MG63 (cell line): ENCODE results near the gene HSD17B7. TPM values are rescaled to one million over a fixed set of nuclear protein-coding genes. Genes with fewer than 3 reads are reported as not detected.
A peak's percentile ranks its signal among the peaks of the same experiment; 100 is the strongest.

ENCODE experiments used
- DNase-seq: peaks from one replicate; pipeline ENCODE4 v3.0.0-alpha.2; 2020
- H3K27me3 ChIP-seq: fragments of 250-450 bp; sonication (Bioruptor Pico); 2 replicates; pipeline ENCODE4 v1.5.1; 2020; ENCODE audit warnings: mild to moderate bottlenecking, moderate library complexity
- H3K36me3 ChIP-seq: fragments of 250-450 bp; sonication (Bioruptor Pico); 2 replicates; pipeline ENCODE4 v1.5.1; 2020; ENCODE audit warnings: mild to moderate bottlenecking, moderate library complexity
- H3K4me3 ChIP-seq: fragments of 250-450 bp; sonication (Bioruptor Pico); 2 replicates; pipeline ENCODE4 v1.5.1; 2020; ENCODE audit warnings: mild to moderate bottlenecking, moderate library complexity
- H3K9me3 ChIP-seq: fragments of 250-450 bp; sonication (Bioruptor Pico); 2 replicates; pipeline ENCODE4 v1.5.1; 2020; ENCODE audit warnings: mild to moderate bottlenecking, moderate library complexity
- total RNA-seq: library from RNA; depleted of rRNA; stranded (reverse); fragments of >200 nt; shearing (Covaris generic); gene quantifications from 2 replicates; pipeline ENCODE4 v1.2.3, GENCODE V29; 2014; ENCODE audit warnings: low replicate concordance

The HSD17B7 gene
- total RNA-seq, 1 experiment from 2014 or later = 5.6 TPM

DNA sequence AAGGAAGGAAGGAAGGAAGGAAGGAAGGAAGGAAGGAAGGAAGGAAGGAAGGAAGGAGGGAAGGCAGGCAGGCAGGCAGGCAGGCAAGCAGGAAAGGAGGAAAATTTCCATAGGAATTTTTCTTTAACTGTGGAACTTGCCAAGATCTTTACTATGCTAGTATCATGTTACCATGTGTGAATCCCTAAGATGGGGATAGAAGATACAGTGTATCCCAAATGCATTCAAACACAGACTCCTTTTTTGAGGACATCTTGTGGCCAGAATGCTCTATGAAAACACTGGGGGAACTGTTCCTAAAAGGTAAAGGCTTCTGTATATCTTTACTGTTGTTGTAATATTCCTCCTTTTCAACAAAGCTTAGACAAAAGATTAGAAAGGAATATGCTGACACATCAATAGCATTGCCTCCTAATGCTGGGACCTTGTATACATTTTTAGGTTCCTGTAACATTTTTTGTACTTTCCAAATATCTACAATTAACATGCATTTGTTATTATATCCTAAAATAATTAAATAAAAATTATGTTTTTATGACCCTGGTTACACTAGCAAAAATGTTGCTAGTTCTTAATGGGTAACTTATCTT, 49.8 kb downstream of the HSD17B7 start:
- DNase-seq = no peak
- Histone ChIP-seq H3K27me3 (0 out of 2 replicates have a peak, but pooled peaks cover 2% of the 10 kb centered on the region), H3K36me3 (no peaks in the 10 kb centered on the region), H3K9me3 (peaks cover 18% of the 10 kb centered on the region), H3K4me3 (no peak overlapping the region)

DNA sequence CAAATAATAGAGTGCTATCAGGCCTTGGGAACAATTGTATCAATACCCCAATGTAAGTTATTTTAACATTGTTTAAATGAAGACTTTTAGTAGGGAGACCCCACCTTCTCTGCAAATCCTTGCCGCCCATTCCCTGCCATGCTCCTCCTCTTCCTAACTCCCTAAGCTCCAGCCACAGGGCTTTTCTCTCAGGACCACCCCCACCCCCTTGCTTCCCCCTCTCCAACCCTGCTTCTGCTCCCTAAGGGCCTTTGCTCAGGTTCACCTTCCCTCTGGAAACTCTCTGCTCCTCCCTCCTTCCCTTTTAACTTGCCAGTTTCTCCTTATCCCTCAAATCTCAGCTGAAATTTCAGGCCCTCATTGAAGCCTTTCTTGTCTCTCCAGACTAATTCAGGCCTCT, 53.7 kb downstream of the HSD17B7 start:
- DNase-seq = no peak
- H3K9me3 ChIP-seq = peaks cover 4% of the 10 kb centered on the region
- H3K4me3 ChIP-seq = no peak overlapping the region
- no peaks in the 10 kb centered on the region for H3K36me3 ChIP-seq
- H3K27me3 ChIP-seq = 0 out of 2 replicates have a peak, but pooled peaks cover 2% of the 10 kb centered on the region

DNA sequence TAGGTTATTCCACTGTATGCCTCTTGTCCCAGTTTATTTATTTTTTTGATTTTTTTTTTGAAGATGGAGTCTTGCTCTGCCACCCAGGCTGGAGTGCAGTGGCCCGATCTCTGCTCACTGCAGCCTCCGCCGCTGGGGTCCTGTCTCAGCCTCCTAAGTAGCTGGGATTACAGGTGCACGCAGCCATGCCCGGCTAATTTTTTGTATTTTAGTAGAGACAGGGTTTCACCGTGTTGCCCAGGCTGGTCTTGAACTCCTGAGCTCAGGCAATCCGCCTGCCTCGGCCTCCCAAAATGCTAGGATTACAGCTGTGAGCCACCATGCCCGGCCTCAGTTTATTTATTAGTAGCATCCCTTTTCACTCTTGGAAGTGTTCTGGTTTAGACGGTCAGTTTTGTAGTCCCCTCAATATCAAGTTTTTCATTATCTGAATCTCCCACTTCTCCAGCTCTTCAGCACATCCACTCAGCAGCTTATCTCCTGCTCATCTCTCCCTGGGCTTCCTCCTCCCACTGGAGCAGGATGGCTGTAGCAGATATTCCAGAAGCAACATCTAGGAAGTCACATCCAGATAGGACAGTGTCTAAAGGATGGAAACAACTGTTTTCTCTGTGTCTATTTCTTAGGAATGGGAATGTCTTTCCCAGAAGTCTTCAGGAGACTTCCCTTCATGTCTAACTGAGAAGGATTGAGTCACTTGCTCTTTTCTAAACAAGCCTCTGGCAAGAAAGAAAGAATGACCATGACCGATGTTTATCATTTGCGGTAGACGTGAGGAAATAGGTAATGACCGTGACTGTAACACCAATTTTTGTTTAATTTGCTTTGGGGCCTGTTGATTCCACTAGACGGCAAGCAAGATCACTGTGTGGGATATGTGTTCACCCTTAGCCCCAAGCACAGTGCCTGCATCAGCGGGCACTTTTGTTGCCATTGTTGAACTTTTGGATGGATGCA, 56.0 kb downstream of the HSD17B7 start:
- Histone ChIP-seq H3K27me3 (0 out of 2 replicates have a peak, but pooled peaks cover 2% of the 10 kb centered on the region), H3K4me3 (no peak overlapping the region), H3K9me3 (no peaks in the 10 kb centered on the region), H3K36me3 (no peaks in the 10 kb centered on the region)
- DNase-seq = no peak

DNA sequence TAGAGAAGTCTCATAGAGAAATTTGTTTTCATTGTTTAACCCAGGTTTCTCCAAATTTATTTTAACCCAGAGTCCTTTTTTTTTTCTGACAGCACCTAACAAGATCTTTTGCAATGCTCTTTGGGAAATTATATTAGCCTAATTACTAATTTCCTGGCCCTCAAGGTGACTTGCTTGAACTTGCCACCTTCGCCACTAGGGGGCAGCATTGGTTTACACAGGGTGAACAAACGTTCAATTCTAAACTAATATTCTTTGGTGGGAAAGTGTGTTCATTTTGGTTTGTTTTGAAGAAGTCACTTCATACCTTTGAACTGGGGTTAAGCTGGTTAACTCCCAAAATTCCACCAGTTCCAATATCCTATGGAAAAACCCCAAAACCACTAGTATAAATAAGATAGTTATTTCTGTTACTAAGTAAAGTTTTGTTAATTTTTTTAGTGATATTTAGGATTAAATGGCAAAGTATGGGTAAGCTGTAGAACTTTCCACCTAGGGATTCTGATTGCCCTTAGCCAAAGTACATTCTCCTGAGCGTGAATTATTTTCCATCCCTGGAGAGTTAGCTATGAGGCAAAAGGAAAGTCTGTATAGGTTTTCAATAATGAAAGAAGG, 57.4 kb downstream of the HSD17B7 start:
- Histone ChIP-seq H3K36me3 (no peaks in the 10 kb centered on the region), H3K9me3 (no peaks in the 10 kb centered on the region), H3K4me3 (no peak overlapping the region), H3K27me3 (0 out of 2 replicates have a peak, but pooled peaks cover 2% of the 10 kb centered on the region)
- DNase-seq = peak; percentile 56

DNA sequence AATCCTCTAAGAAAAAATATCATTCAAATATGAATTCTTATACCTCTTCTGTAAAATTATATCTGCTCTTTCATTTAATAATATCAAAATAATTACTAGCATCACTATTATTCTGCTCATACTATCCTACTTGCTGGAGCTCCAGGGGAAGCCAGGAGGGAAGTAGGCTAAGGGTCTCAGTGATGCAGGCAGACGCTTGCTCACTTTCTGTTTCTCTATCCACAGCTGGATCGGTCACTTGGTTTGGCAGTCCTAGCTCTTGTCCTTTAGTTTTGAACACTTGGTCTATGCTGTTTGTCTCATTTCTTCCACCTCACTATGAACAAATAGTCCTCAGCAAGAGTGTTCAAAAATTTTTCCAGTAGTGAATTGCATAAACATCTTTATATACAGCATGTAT, 59.2 kb downstream of the HSD17B7 start:
- no peaks in the 10 kb centered on the region for H3K9me3 ChIP-seq
- no peaks in the 10 kb centered on the region for H3K36me3 ChIP-seq
- no peak overlapping the region for H3K4me3 ChIP-seq
- no peak for DNase-seq
- 0 out of 2 replicates have a peak, but pooled peaks cover 2% of the 10 kb centered on the region for H3K27me3 ChIP-seq

DNA sequence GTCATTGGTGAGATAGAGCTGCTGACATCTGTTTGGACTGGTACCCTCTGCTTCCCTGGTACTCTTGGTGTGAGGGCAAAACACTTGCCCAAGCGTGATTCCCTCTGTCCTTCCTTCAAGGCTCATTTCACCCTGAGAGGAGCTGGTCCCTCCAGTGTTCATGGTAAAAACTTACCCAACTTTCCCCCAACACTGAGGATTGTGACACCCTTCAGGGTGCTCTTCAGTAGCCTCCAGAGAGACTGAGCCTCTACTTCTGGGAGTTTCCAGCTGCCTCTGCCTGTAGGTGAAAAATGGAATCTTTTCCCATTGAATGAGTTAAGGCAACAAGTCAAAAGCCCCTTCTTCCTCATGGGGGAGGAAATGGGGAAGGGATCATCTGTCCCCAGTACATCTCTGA, 60.8 kb downstream of the HSD17B7 start:
- Histone ChIP-seq H3K4me3 (no peak overlapping the region), H3K27me3 (0 out of 2 replicates have a peak, but pooled peaks cover 2% of the 10 kb centered on the region), H3K9me3 (no peaks in the 10 kb centered on the region), H3K36me3 (no peaks in the 10 kb centered on the region)
- DNase-seq = no peak

- peak; percentile 64 for DNase-seq
- Histone ChIP-seq H3K4me3 (no peak overlapping the region), H3K36me3 (no peaks in the 10 kb centered on the region), H3K27me3 (no peaks in the 10 kb centered on the region), H3K9me3 (no peaks in the 10 kb centered on the region)
These were observed 63.9 kb downstream of the HSD17B7 start for GRCh38 chr1:162854245-162854882.

DNA sequence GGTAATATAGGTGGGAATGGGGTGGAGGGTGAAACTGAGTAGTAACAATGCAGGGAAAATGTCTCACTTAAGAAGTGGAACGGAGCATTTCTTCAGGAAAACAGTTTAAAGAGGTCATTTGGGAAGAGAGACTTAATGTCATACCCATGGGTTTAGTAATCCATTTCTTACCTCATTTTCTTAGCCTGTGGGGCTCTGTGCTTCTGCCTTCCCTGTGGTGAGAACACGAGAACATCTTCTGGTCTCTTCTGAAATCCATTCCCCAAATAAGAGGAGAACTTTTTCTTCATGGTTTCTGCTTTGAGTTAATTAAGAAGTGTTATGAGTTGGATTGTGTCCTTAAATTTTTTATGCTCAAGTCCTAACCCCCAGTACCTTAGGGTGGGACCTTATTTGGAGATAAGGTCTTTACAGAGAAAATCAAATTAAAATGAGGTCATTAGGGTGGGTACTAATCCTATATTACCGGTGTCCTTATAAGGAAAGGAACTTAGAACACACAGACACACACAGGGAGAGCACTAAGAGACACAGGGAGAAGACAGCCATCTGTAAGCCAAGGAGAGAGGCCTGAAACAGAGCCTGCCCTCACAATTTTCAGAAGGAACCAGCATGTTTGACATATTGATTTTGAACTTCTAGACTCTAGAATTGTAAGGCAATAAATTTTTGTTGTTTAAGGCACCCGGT, 65.1 kb downstream of the HSD17B7 start:
- no peak overlapping the region for H3K4me3 ChIP-seq
- no peaks in the 10 kb centered on the region for H3K36me3 ChIP-seq
- no peaks in the 10 kb centered on the region for H3K9me3 ChIP-seq
- no peaks in the 10 kb centered on the region for H3K27me3 ChIP-seq
- DNase-seq = no peak

- DNase-seq = peak; percentile 83
- H3K27me3 ChIP-seq = no peaks in the 10 kb centered on the region
- no peaks in the 10 kb centered on the region for H3K9me3 ChIP-seq
- no peak overlapping the region for H3K4me3 ChIP-seq
- H3K36me3 ChIP-seq = no peaks in the 10 kb centered on the region
These were observed 65.8 kb downstream of the HSD17B7 start for GRCh38 chr1:162856260-162856659.

DNA sequence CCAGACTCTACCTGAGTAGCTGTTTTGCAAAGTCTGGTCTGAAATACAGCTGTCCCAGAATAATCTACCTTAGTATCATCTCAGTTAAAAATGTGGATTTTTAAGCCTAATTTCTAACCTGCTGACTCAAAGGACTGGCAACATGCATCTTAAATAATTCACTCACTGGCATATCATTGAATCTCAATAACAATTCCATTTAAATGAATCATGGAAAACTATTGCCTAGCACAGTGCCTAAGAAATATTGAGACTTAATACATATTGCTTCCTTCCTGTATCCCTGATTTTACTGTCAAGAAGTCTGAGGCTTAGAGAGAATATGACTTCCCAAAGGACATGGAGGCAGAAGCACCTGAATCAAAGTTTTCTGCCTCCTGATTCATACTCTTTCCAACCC, 67.3 kb downstream of the HSD17B7 start:
- DNase-seq = no peak
- Histone ChIP-seq H3K9me3 (no peaks in the 10 kb centered on the region), H3K4me3 (no peak overlapping the region)

GRCh38 chr1:162859191-162859590, 68.7 kb downstream of the HSD17B7 start:
- Histone ChIP-seq H3K27me3 (no peaks in the 10 kb centered on the region), H3K4me3 (no peak overlapping the region), H3K9me3 (peaks cover 2% of the 10 kb centered on the region; the same call in 1 of the 2 replicates), H3K36me3 (no peaks in the 10 kb centered on the region)
- no peak for DNase-seq

More for the DNA sequence above, 67.3 kb downstream of the HSD17B7 start:
- Histone ChIP-seq H3K27me3 (no peaks in the 10 kb centered on the region), H3K36me3 (no peaks in the 10 kb centered on the region)

GRCh38 chr1:162861101-162861500, 70.6 kb downstream of the HSD17B7 start, which contains the start of gene CCDC190:
TSS of gene CCDC190 (minus strand) at chr1:162861175. CDS start at chr1:162859646, 1,529 bp downstream.
- no peak within 1 kb of the TSS for H3K4me3 ChIP-seq
- H3K9me3 ChIP-seq = peaks cover 2% of the 10 kb centered on the region; the same call in 1 of the 2 replicates
- no peak for DNase-seq
- H3K36me3 ChIP-seq = no peaks in the 10 kb centered on the region
- H3K27me3 ChIP-seq = no peaks in the 10 kb centered on the region

- Histone ChIP-seq H3K4me3 (no peak overlapping the region), H3K9me3 (peaks cover 2% of the 10 kb centered on the region; the same call in 1 of the 2 replicates), H3K27me3 (no peaks in the 10 kb centered on the region), H3K36me3 (no peaks in the 10 kb centered on the region)
- DNase-seq = no peak
These were observed 71.1 kb downstream of the HSD17B7 start for GRCh38 chr1:162861625-162862024.
